HG02981 (cell line): ENCODE measurements around the gene ARAP3.

Experiments
- ATAC-seq: cut with Tn5 transposase; IDR thresholded peaks from one replicate; pipeline ENCODE4 v1.9.1; 2021; ENCODE audit warnings: mild to moderate bottlenecking, moderate library complexity; ENCODE audit not compliant: unreplicated experiment

ARAP3 gene

GRCh38 chr5:141672071-141672840 is 9.8 kb downstream of the ARAP3 start:
- no peak for ATAC-seq

- no peak for ATAC-seq
Measured at GRCh38 chr5:141669520-141669919, 12.5 kb downstream of the ARAP3 start.

GRCh38 chr5:141668601-141669265 is 13.3 kb downstream of the ARAP3 start:
- ATAC-seq, result no peak

GRCh38 chr5:141665995-141666940 is 15.8 kb downstream of the ARAP3 start:
- ATAC-seq, result no peak

GRCh38 chr5:141664733-141665461 is 17.1 kb downstream of the ARAP3 start:
- ATAC-seq, result peak; percentile 75

GRCh38 chr5:141663506-141663905 is 18.5 kb downstream of the ARAP3 start:
- ATAC-seq, result no peak

- no peak for ATAC-seq
Measured at GRCh38 chr5:141662028-141662427, 20.0 kb downstream of the ARAP3 start.

GRCh38 chr5:141657937-141658545 is 24.0 kb downstream of the ARAP3 start:
- ATAC-seq, result peak; percentile 69

- no peak for ATAC-seq
Measured at GRCh38 chr5:141657404-141657803, 24.6 kb downstream of the ARAP3 start.

- ATAC-seq, result no peak
Measured at GRCh38 chr5:141656396-141656795, 25.6 kb downstream of the ARAP3 start.

- ATAC-seq, result no peak
Measured at GRCh38 chr5:141655020-141655419, 27.0 kb downstream of the ARAP3 start.

- no peak for ATAC-seq
Measured at GRCh38 chr5:141654298-141654697, 27.7 kb downstream of the ARAP3 start.

GRCh38 chr5:141651728-141652105 is 30.3 kb downstream of the ARAP3 start:
- ATAC-seq, result no peak

GRCh38 chr5:141650851-141651727 is 30.9 kb downstream of the ARAP3 start, which contains the start of gene FCHSD1:
Gene FCHSD1, minus strand, starts transcription at chr5:141651418. Its CDS starts 50 bp downstream, at chr5:141651368.
- peak; percentile 92 for ATAC-seq

GRCh38 chr5:141649972-141650371 is 32.1 kb downstream of the ARAP3 start:
- ATAC-seq, result no peak

- no peak for ATAC-seq
Measured at GRCh38 chr5:141649056-141649688, 32.9 kb downstream of the ARAP3 start.

- ATAC-seq, result no peak
Measured at GRCh38 chr5:141647851-141648250, 34.2 kb downstream of the ARAP3 start.

GRCh38 chr5:141647242-141647641 is 34.8 kb downstream of the ARAP3 start:
- ATAC-seq, result no peak

- ATAC-seq, result no peak
Measured at GRCh38 chr5:141646026-141646425, 36.0 kb downstream of the ARAP3 start.
